Measurements from ENCODE around the gene COX5A.

GRCh38 chr15:74872702-74873035, 65.2 kb downstream of the COX5A start:
- no peak for TF ChIP-seq POLR2A (IDR thresholded peaks at IDR 0.05)
- no peak for TF ChIP-seq CTCF (IDR thresholded peaks at IDR 0.05)

All from testis (tissue), 2 donors.